ENCODE data around the gene CRB2.

The CRB2 gene

GRCh38 chr9:123416176-123416575, 60.2 kb downstream of the CRB2 start:
- TF ChIP-seq CTCF (IDR thresholded peaks at IDR 0.05; ENCODE audit: low read depth, low read length) = no peak
- H3K4me3 ChIP-seq (ENCODE audit: low read depth, low read length) = no peak overlapping the region

- H3K4me3 ChIP-seq (ENCODE audit: low read depth, low read length) = no peak overlapping the region
- TF ChIP-seq CTCF (IDR thresholded peaks at IDR 0.05; ENCODE audit: low read depth, low read length) = no peak
Measured at GRCh38 chr9:123417289-123418051, 61.5 kb downstream of the CRB2 start.

GRCh38 chr9:123418052-123418430, 62.0 kb downstream of the CRB2 start:
- no peak overlapping the region for H3K4me3 ChIP-seq (ENCODE audit: low read depth, low read length)
- no peak for TF ChIP-seq CTCF (IDR thresholded peaks at IDR 0.05; ENCODE audit: low read depth, low read length)

- TF ChIP-seq CTCF (IDR thresholded peaks at IDR 0.05; ENCODE audit: low read depth, low read length) = no peak
- H3K4me3 ChIP-seq (ENCODE audit: low read depth, low read length) = no peak overlapping the region
Measured at GRCh38 chr9:123418506-123418905, 62.5 kb downstream of the CRB2 start.

GRCh38 chr9:123419091-123419490, 63.1 kb downstream of the CRB2 start:
- H3K4me3 ChIP-seq (ENCODE audit: low read depth, low read length) = no peak overlapping the region
- TF ChIP-seq CTCF (IDR thresholded peaks at IDR 0.05; ENCODE audit: low read depth, low read length) = no peak

- TF ChIP-seq CTCF (IDR thresholded peaks at IDR 0.05; ENCODE audit: low read depth, low read length) = no peak
- H3K4me3 ChIP-seq (ENCODE audit: low read depth, low read length) = no peak overlapping the region
Measured at GRCh38 chr9:123419721-123420591, 64.0 kb downstream of the CRB2 start.

GRCh38 chr9:123420592-123421111, 64.7 kb downstream of the CRB2 start:
- H3K4me3 ChIP-seq (ENCODE audit: low read depth, low read length) = no peak overlapping the region
- no peak for TF ChIP-seq CTCF (IDR thresholded peaks at IDR 0.05; ENCODE audit: low read depth, low read length)
